Measurements from ENCODE around the gene TASOR. TPM values are rescaled to one million over a fixed set of nuclear protein-coding genes. Genes with fewer than 3 reads are reported as not detected.
A peak's percentile ranks its signal among the peaks of the same experiment; 100 is the strongest.

TASOR gene
- total RNA-seq, result 10 to 100 TPM; 17.8 to 31.8 (median 22.0) TPM
- polyA plus RNA-seq, result 10 to 100 TPM in 1 of 2 donors, 1 to 10 TPM in 1; 9.2 to 14.3 TPM
- long read RNA-seq, donor 1, partial matches to known transcripts, result 2 of 8 reads
- long read RNA-seq, donor 1, other reads (novel, unspliced or antisense), result 6 of 8 reads
- long read RNA-seq, donor 2, full-length matches to known transcripts, result 3 of 8 reads
- long read RNA-seq, donor 2, partial matches to known transcripts, result 3 of 8 reads
- long read RNA-seq, donor 2, other reads (novel, unspliced or antisense), result 2 of 8 reads
- long read RNA-seq, donor 3, full-length matches to known transcripts, result 1 of 10 reads
- long read RNA-seq, donor 3, partial matches to known transcripts, result 3 of 10 reads
- long read RNA-seq, donor 3, other reads (novel, unspliced or antisense), result 6 of 10 reads

- 17 to 18% methylated on average over 65 to 68 of the region's 68 CpGs for WGBS, 2 donors
- Histone ChIP-seq H3K27ac (peak within 1 kb of the TSS; percentile 97 to 100 (median 99)), H3K4me1 (peaks cover 0 to 44% (median 19%) of the 10 kb centered on the region in 9 donors), H3K9me3 (peaks cover 0 to 11% (median 0%) of the 10 kb centered on the region in 11 donors), H3K36me3 (peaks cover 0 to 14% (median 0%) of the 10 kb centered on the region in 9 donors), H3K27me3 (no peaks in the 10 kb centered on the region), H3K4me3 (peak within 1 kb of the TSS; percentile 82 to 98 (median 88))
- TF ChIP-seq, protein P1, sequence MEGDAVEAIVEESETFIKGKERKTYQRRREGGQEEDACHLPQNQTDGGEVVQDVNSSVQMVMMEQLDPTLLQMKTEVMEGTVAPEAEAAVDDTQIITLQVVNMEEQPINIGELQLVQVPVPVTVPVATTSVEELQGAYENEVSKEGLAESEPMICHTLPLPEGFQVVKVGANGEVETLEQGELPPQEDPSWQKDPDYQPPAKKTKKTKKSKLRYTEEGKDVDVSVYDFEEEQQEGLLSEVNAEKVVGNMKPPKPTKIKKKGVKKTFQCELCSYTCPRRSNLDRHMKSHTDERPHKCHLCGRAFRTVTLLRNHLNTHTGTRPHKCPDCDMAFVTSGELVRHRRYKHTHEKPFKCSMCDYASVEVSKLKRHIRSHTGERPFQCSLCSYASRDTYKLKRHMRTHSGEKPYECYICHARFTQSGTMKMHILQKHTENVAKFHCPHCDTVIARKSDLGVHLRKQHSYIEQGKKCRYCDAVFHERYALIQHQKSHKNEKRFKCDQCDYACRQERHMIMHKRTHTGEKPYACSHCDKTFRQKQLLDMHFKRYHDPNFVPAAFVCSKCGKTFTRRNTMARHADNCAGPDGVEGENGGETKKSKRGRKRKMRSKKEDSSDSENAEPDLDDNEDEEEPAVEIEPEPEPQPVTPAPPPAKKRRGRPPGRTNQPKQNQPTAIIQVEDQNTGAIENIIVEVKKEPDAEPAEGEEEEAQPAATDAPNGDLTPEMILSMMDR (IDR thresholded peaks at IDR 0.05), result no peak
- intact Hi-C loops (cut with DNase I), result no loop called here
- DNase-seq (peak; percentile 80 to 89), ATAC-seq (peak; percentile 96 to 98 (median 97))
These were observed at the start of gene TASOR for GRCh38 chr3:56683122-56683817. Gene TASOR, minus strand, starts transcription at chr3:56683265. Its CDS starts 259 bp downstream, at chr3:56683006.

GRCh38 chr3:56732109-56732508 lies 49.0 kb upstream of the TASOR start:
- H3K36me3 ChIP-seq, result peaks cover 0 to 92% (median 41%) of the 10 kb centered on the region in 9 donors
- ATAC-seq (no peak), DNase-seq (no peak)
- no peaks in the 10 kb centered on the region for H3K4me1 ChIP-seq
- 93 to 94% methylated on average over 8 of the region's 8 CpGs for WGBS, 2 donors
- no peaks in the 10 kb centered on the region for H3K9me3 ChIP-seq
- H3K27ac ChIP-seq, result no peak overlapping the region
- no peaks in the 10 kb centered on the region for H3K27me3 ChIP-seq
- H3K4me3 ChIP-seq, result no peak overlapping the region
- intact Hi-C loops (cut with DNase I), result no loop called here
- TF ChIP-seq, protein P1 (IDR thresholded peaks at IDR 0.05), result no peak

- Histone ChIP-seq H3K27ac (peak overlapping the region in 1 of 10 donors; percentile 22), H3K4me3 (no peak overlapping the region), H3K27me3 (no peaks in the 10 kb centered on the region), H3K36me3 (peaks cover 0 to 80% (median 33%) of the 10 kb centered on the region in 9 donors), H3K9me3 (no peaks in the 10 kb centered on the region), H3K4me1 (no peaks in the 10 kb centered on the region)
- 90 to 92% methylated on average over 3 of the region's 3 CpGs for WGBS, 2 donors
- ATAC-seq (no peak), DNase-seq (no peak)
- TF ChIP-seq, protein P1 (IDR thresholded peaks at IDR 0.05), result no peak
- intact Hi-C loops (cut with DNase I), result no loop called here
These were observed 42.1 kb upstream of the TASOR start for GRCh38 chr3:56725175-56725574.

GRCh38 chr3:56724676-56725075 lies 41.6 kb upstream of the TASOR start:
- WGBS, 2 donors, result 92 to 96% methylated on average over 3 of the region's 3 CpGs
- H3K4me3 ChIP-seq, result no peak overlapping the region
- ATAC-seq (no peak), DNase-seq (no peak)
- H3K9me3 ChIP-seq, result no peaks in the 10 kb centered on the region
- intact Hi-C loops (cut with DNase I), result no loop called here
- H3K4me1 ChIP-seq, result no peaks in the 10 kb centered on the region
- H3K27ac ChIP-seq, result peak overlapping the region in 1 of 10 donors; percentile 22
- TF ChIP-seq, protein P1 (IDR thresholded peaks at IDR 0.05), result no peak
- no peaks in the 10 kb centered on the region for H3K27me3 ChIP-seq
- H3K36me3 ChIP-seq, result peaks cover 0 to 75% (median 33%) of the 10 kb centered on the region in 9 donors

Measured in heart right ventricle (tissue), 16 donors.